Measurements from ENCODE around the gene STAC3.
A peak's percentile ranks its signal among the peaks of the same experiment; 100 is the strongest.

The STAC3 gene

GRCh38 chr12:57236201-57236924 is 14.6 kb downstream of the STAC3 start:
- no peak for DNase-seq (ENCODE audit: low read depth in 2 of 2)

GRCh38 chr12:57235728-57236131 is 15.3 kb downstream of the STAC3 start:
- no peak for DNase-seq (ENCODE audit: low read depth in 2 of 2)

- no peak for DNase-seq (ENCODE audit: low read depth in 2 of 2)
Observed at GRCh38 chr12:57235017-57235727, 15.8 kb downstream of the STAC3 start.

- no peak for DNase-seq (ENCODE audit: low read depth in 2 of 2)
Observed at GRCh38 chr12:57234571-57235016, 16.4 kb downstream of the STAC3 start.

- DNase-seq (ENCODE audit: low read depth in 2 of 2): no peak
Observed at GRCh38 chr12:57234233-57234570, 16.8 kb downstream of the STAC3 start.

GRCh38 chr12:57233357-57234232 is 17.4 kb downstream of the STAC3 start:
- no peak for DNase-seq (ENCODE audit: low read depth in 2 of 2)

GRCh38 chr12:57232156-57232756 is 18.7 kb downstream of the STAC3 start:
- DNase-seq (ENCODE audit: low read depth in 2 of 2): no peak

GRCh38 chr12:57231276-57232021 is 19.5 kb downstream of the STAC3 start:
- no peak for DNase-seq (ENCODE audit: low read depth in 2 of 2)

- no peak for DNase-seq (ENCODE audit: low read depth in 2 of 2)
Observed at GRCh38 chr12:57230381-57231155, 20.4 kb downstream of the STAC3 start.

GRCh38 chr12:57229634-57230380 is 21.2 kb downstream of the STAC3 start, which contains the start of gene SHMT2:
TSS of gene SHMT2 (plus strand) at chr12:57229711. CDS start at chr12:57229779, 68 bp downstream.
- DNase-seq (ENCODE audit: low read depth in 2 of 2): peak; percentile 78 to 80

- no peak for DNase-seq (ENCODE audit: low read depth in 2 of 2)
Observed at GRCh38 chr12:57229046-57229633, 21.8 kb downstream of the STAC3 start.

- no peak for DNase-seq (ENCODE audit: low read depth in 2 of 2)
Observed at GRCh38 chr12:57227315-57228115, 23.5 kb downstream of the STAC3 start.

- no peak for DNase-seq (ENCODE audit: low read depth in 2 of 2)
Observed at GRCh38 chr12:57226588-57227314, 24.2 kb downstream of the STAC3 start.

GRCh38 chr12:57225680-57226210 is 25.2 kb downstream of the STAC3 start:
- DNase-seq (ENCODE audit: low read depth in 2 of 2): no peak

- DNase-seq (ENCODE audit: low read depth in 2 of 2): peak in 1 of 2 donors; percentile 38
Observed at GRCh38 chr12:57224973-57225679, 25.9 kb downstream of the STAC3 start.

- DNase-seq (ENCODE audit: low read depth in 2 of 2): no peak
Observed at GRCh38 chr12:57224278-57224972, 26.6 kb downstream of the STAC3 start.

Measured in stimulated activated CD8-positive, alpha-beta memory T cell treated with anti-CD3 and anti-CD28 coated beads, Interleukin-7, amount 100 ng/mL, for 1 hour (primary cell).